Measurements from ENCODE around the gene CCL4.

GRCh38 chr17:36105781-36106492 is 2.3 kb downstream of the CCL4 start:
- TF ChIP-seq EZH2phosphoT487 (IDR thresholded peaks at IDR 0.05; ENCODE audit: low read length) (no peak), CTCF (IDR thresholded peaks at IDR 0.05; ENCODE audit: low read length) (no peak)
